Measurements from ENCODE around the gene HRH1. TPM values are rescaled to one million over a fixed set of nuclear protein-coding genes. Genes with fewer than 3 reads are reported as not detected.

HRH1 gene
- total and polyA plus RNA-seq, 10 of the 15 experiments (the other 5 are each of a cell fraction or from before 2014, with no cell fraction given), result not detected

DNA sequence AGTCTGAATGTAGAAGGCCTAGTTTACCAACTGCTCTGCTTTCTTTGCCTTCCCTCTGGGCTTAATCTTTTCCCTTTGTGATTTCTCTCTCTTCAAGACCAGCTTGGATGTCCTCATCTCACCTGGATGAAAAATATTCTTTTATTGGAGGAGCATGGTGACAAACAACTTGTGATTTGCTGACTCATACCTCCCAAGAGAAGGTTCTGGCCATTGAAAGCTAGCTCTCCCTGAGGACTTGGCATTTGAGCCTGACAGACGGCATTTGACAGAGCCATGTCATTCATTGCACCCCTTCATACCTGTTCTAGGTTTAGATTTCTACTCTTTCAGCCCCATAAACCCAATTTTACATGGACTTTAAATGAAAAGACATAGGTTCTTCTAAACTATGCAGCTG is 151.2 kb downstream of the HRH1 start:
- DNase-seq (ENCODE audit: low read depth, low spot score) (no peak), ATAC-seq (no peak), FAIRE-seq (no peak)
- no peak for TF ChIP-seq HCFC1 (IDR thresholded peaks at IDR 0.05; ENCODE audit: low read length)
- H4K20me1 ChIP-seq (ENCODE audit: control insufficient read depth, insufficient read depth), result no peaks in the 10 kb centered on the region
- 100% methylated on average over 1 of the region's 1 CpG for WGBS (ENCODE audit: insufficient coverage, insufficient replicate concordance, low lambda C conversion rate, missing lambda C conversion rate)
- H3K4me3 ChIP-seq, result no peak overlapping the region
- no peaks in the 10 kb centered on the region for H3K27me3 ChIP-seq (replicated peaks in 1 of 2; ENCODE audit: control insufficient read depth in 2 of 2, insufficient read depth in 2 of 2, low read length in 1 of 2)
- H3K4me2 ChIP-seq (ENCODE audit: control insufficient read depth, insufficient read depth), result no peak overlapping the region
- H3K27ac ChIP-seq (ENCODE audit: control insufficient read depth, insufficient read depth), result no peak overlapping the region
- ChIA-PET SMC1A (ENCODE audit: uncharacterized antibody, unreplicated experiment) (interaction anchor here (1.2 to 2.9 kb wide), 3 partner anchors 10 to 33 kb away, joined by 4 to 7 read pairs (median 5); partner anchors contain the start of gene ATG7), RAD21 (ENCODE audit: unreplicated experiment) (interaction anchor here (1.6 kb wide), 1 partner anchor 17 kb away, joined by 9 read pairs; no protein-coding TSS in a partner anchor), POLR2A (interaction anchor here (0.7 to 1.5 kb wide), 2 partner anchors 13 to 17 kb away, joined by 3 to 5 read pairs; no protein-coding TSS in a partner anchor), CTCF (interaction anchor here (1.2 kb wide), 1 partner anchor 69 kb away, joined by 3 read pairs; no protein-coding TSS in a partner anchor)
- H3K4me1 ChIP-seq (ENCODE audit: control insufficient read depth, insufficient read depth, low read length), result peaks cover 3% of the 10 kb centered on the region; the same call in 1 of the 2 replicates
- no peaks in the 10 kb centered on the region for H3K79me2 ChIP-seq (ENCODE audit: control insufficient read depth, insufficient read depth, low read length)
- H2AFZ ChIP-seq (ENCODE audit: control insufficient read depth, low read depth, low read length), result no peak overlapping the region
- intact Hi-C loops (cut with micrococcal nuclease; ENCODE audit: unreplicated experiment) (no loop called here), in situ Hi-C loops (cut with MboI) (no loop called here)
- no TSS peak for BruUV-seq (replicated peaks)
- peaks cover 6 to 12% of the 10 kb centered on the region in 2 experiments; a peak in 3 of 4 replicates for H3K36me3 ChIP-seq (ENCODE audit: control insufficient read depth in 2 of 2, insufficient read depth in 2 of 2, low read length in 1 of 2)
- no peaks in the 10 kb centered on the region for H3K9me3 ChIP-seq (replicated peaks; ENCODE audit: control insufficient read depth, insufficient read depth, low read length)
- H3K9ac ChIP-seq (ENCODE audit: control insufficient read depth, insufficient read depth, low read length), result no peak overlapping the region

GRCh38 chr3:11306817-11307589 is 152.7 kb downstream of the HRH1 start:
- Histone ChIP-seq H4K20me1 (ENCODE audit: control insufficient read depth, insufficient read depth) (no peaks in the 10 kb centered on the region), H3K4me2 (ENCODE audit: control insufficient read depth, insufficient read depth) (no peak overlapping the region), H3K4me3 (no peak overlapping the region), H3K9me3 (replicated peaks; ENCODE audit: control insufficient read depth, insufficient read depth, low read length) (no peaks in the 10 kb centered on the region), H3K79me2 (ENCODE audit: control insufficient read depth, insufficient read depth, low read length) (no peaks in the 10 kb centered on the region), H3K36me3 (ENCODE audit: control insufficient read depth in 2 of 2, insufficient read depth in 2 of 2, low read length in 1 of 2) (peaks cover 6 to 17% of the 10 kb centered on the region in 2 experiments; a peak in 3 of 4 replicates), H3K9ac (ENCODE audit: control insufficient read depth, insufficient read depth, low read length) (no peak overlapping the region), H3K4me1 (ENCODE audit: control insufficient read depth, insufficient read depth, low read length) (peaks cover 3% of the 10 kb centered on the region; the same call in 1 of the 2 replicates), H3K27me3 (replicated peaks in 1 of 2; ENCODE audit: control insufficient read depth in 2 of 2, insufficient read depth in 2 of 2, low read length in 1 of 2) (no peaks in the 10 kb centered on the region), H3K27ac (ENCODE audit: control insufficient read depth, insufficient read depth) (no peak overlapping the region), H2AFZ (ENCODE audit: control insufficient read depth, low read depth, low read length) (no peak overlapping the region)
- TF ChIP-seq PML (IDR thresholded peaks at IDR 0.05; ENCODE audit: low read length) (no peak), RUNX3 (IDR thresholded peaks at IDR 0.05; ENCODE audit: low read length) (peak; percentile 9; the same call in 1 of the 2 replicates), BHLHE40 (IDR thresholded peaks at IDR 0.05; ENCODE audit: borderline replicate concordance in 1 of 2, low read depth in 2 of 2, low read length in 1 of 2) (peak; percentile 82 to 88)
- TF ChIP-seq, protein P1, sequence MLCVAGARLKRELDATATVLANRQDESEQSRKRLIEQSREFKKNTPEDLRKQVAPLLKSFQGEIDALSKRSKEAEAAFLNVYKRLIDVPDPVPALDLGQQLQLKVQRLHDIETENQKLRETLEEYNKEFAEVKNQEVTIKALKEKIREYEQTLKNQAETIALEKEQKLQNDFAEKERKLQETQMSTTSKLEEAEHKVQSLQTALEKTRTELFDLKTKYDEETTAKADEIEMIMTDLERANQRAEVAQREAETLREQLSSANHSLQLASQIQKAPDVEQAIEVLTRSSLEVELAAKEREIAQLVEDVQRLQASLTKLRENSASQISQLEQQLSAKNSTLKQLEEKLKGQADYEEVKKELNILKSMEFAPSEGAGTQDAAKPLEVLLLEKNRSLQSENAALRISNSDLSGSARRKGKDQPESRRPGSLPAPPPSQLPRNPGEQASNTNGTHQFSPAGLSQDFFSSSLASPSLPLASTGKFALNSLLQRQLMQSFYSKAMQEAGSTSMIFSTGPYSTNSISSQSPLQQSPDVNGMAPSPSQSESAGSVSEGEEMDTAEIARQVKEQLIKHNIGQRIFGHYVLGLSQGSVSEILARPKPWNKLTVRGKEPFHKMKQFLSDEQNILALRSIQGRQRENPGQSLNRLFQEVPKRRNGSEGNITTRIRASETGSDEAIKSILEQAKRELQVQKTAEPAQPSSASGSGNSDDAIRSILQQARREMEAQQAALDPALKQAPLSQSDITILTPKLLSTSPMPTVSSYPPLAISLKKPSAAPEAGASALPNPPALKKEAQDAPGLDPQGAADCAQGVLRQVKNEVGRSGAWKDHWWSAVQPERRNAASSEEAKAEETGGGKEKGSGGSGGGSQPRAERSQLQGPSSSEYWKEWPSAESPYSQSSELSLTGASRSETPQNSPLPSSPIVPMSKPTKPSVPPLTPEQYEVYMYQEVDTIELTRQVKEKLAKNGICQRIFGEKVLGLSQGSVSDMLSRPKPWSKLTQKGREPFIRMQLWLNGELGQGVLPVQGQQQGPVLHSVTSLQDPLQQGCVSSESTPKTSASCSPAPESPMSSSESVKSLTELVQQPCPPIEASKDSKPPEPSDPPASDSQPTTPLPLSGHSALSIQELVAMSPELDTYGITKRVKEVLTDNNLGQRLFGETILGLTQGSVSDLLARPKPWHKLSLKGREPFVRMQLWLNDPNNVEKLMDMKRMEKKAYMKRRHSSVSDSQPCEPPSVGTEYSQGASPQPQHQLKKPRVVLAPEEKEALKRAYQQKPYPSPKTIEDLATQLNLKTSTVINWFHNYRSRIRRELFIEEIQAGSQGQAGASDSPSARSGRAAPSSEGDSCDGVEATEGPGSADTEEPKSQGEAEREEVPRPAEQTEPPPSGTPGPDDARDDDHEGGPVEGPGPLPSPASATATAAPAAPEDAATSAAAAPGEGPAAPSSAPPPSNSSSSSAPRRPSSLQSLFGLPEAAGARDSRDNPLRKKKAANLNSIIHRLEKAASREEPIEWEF (IDR thresholded peaks at IDR 0.05; ENCODE audit: insufficient replicate concordance, low read depth, low read length), result no peak
- BruUV-seq (replicated peaks), result no TSS peak
- ChIA-PET RAD21 (ENCODE audit: unreplicated experiment) (interaction anchor here (1.1 to 1.6 kb wide), 2 partner anchors 18 to 344 kb away, joined by 3 to 9 read pairs; no protein-coding TSS in a partner anchor), CTCF (interaction anchor here (1.0 to 1.4 kb wide), 6 partner anchors 15 to 529 kb away, joined by 3 to 4 read pairs (median 4); no protein-coding TSS in a partner anchor), SMC1A (ENCODE audit: uncharacterized antibody, unreplicated experiment) (interaction anchor here (0.9 to 2.9 kb wide), 6 partner anchors 10 to 34 kb away, joined by 3 to 13 read pairs (median 4); partner anchors contain the start of gene ATG7), POLR2A (interaction anchor here (0.7 to 1.5 kb wide), 3 partner anchors 10 to 33 kb away, joined by 3 to 5 read pairs (median 4); no protein-coding TSS in a partner anchor)
- DNase-seq (ENCODE audit: low read depth, low spot score) (no peak), FAIRE-seq (no peak), ATAC-seq (peak; percentile 71)
- 21% methylated on average over 5 of the region's 5 CpGs for WGBS (ENCODE audit: insufficient coverage, insufficient replicate concordance, low lambda C conversion rate, missing lambda C conversion rate)
- in situ Hi-C loops (cut with MboI) (no loop called here), intact Hi-C loops (cut with micrococcal nuclease; ENCODE audit: unreplicated experiment) (no loop called here)
